SK-N-MC (cell line): ENCODE results near the gene KRTAP9-2.

Experiments
- EZH2 ChIP-seq: fragments of 200-600 bp; sonication (generic); IDR thresholded peaks from one replicate; pipeline ENCODE4 v1.6.1; 2017; ENCODE audit warnings: antibody characterized with exemption
- FOXP2 ChIP-seq: optimal IDR thresholded peaks from 2 replicates; pipeline ENCODE3; 2011; ENCODE audit warnings: mild to moderate bottlenecking, moderate library complexity; ENCODE audit not compliant: insufficient read depth; ENCODE audit errors: extremely low read length, control extremely low read depth
- POLR2AphosphoS5 ChIP-seq: IDR thresholded peaks from 2 replicates; pipeline ENCODE4 v1.6.1; 2012; ENCODE audit warnings: mild to moderate bottlenecking, low read depth, low read length, borderline replicate concordance

DNA sequence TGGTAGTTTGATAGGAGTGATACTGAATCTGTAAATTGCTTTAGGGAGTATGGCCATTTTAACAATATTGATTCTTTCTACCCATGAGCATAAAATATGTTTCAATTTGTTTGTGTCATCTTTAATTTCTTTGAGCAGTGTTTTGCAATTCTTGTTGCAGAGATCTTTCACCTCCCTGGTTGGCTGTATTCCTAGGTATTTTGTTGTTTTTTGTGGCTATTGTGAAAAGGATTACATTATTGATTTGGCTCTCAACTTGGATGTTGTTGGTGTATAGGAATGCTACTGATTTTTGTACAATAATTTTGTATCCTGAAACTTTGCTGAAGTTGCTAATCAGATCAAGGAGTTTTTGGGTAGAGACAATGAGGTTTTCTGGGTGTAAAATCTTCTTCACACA is 32.0 kb downstream of the KRTAP9-2 start:
- no peak for TF ChIP-seq EZH2
- no peak for TF ChIP-seq POLR2AphosphoS5
- TF ChIP-seq FOXP2: no peak
